H1 (cell line): ENCODE measurements around the gene TBX2. TPM values are rescaled to one million over a fixed set of nuclear protein-coding genes. Genes with fewer than 3 reads are reported as not detected.
A peak's percentile ranks its signal among the peaks of the same experiment; 100 is the strongest.

Source experiments
- CTCF ChIA-PET: fragments of 300-600 bp; sonication (Branson Sonifier 250); formaldehyde crosslinking; loops from one replicate; lab custom pipeline; 2021; ENCODE audit not compliant: partially characterized antibody; lab: Charles Lee
- POLR2A ChIA-PET: fragments of 300-600 bp; sonication (Branson Sonifier 250); formaldehyde crosslinking; loops from one replicate; lab custom pipeline; 2021; ENCODE audit warnings: inconsistent platforms; ENCODE audit not compliant: partially characterized antibody; lab: Charles Lee
- DNase-seq, 2 experiments: peaks; one replicate each; pipeline versions ENCODE4 v3.0.0 to v3.0.0-alpha.2; 2010 to 2022; ENCODE audit warnings: low spot score in 2 of 2, low read depth in 1 of 2, mixed read lengths in 1 of 2
- FAIRE-seq: peaks from 2 replicates; lab custom pipeline; 2011; peaks lifted over from hg19 to GRCh38; lab: Jason Lieb, UNC
- H2AFZ ChIP-seq: 2 replicates; pipeline ENCODE4 v1.8.1; 2012; ENCODE audit warnings: low read length, inconsistent platforms
- H2AK5ac ChIP-seq: 2 replicates; pipeline ENCODE4 v1.6.1; 2013; ENCODE audit warnings: low read depth, low read length
- H2BK120ac ChIP-seq: replicated peaks from 2 replicates; pipeline ENCODE3; 2013; ENCODE audit warnings: low read depth, low read length, inconsistent platforms
- H2BK12ac ChIP-seq: 2 replicates; pipeline ENCODE4 v1.6.1; 2013; ENCODE audit warnings: low read depth, low read length
- H2BK15ac ChIP-seq: 2 replicates; pipeline ENCODE4 v1.6.1; 2013; ENCODE audit warnings: low read length
- H2BK20ac ChIP-seq: 2 replicates; pipeline ENCODE4 v1.6.1; 2013; ENCODE audit warnings: low read length
- H2BK5ac ChIP-seq: 2 replicates; pipeline ENCODE4 v1.6.1; 2013; ENCODE audit warnings: low read depth, low read length
- H3K14ac ChIP-seq: 2 replicates; pipeline ENCODE4 v1.6.1; 2013; ENCODE audit warnings: inconsistent platforms; ENCODE audit not compliant: insufficient read length
- H3K18ac ChIP-seq: 2 replicates; pipeline ENCODE4 v1.6.1; 2013; ENCODE audit warnings: low read length; ENCODE audit errors: extremely low read depth
- H3K23ac ChIP-seq: 2 replicates; pipeline ENCODE4 v1.6.1; 2013; ENCODE audit warnings: inconsistent platforms; ENCODE audit not compliant: insufficient read length
- H3K23me2 ChIP-seq: 2 replicates; pipeline ENCODE4 v1.6.1; 2013; ENCODE audit warnings: low read depth, low read length
- H3K27ac ChIP-seq: 2 replicates; pipeline ENCODE4 v1.6.1; 2011; ENCODE audit warnings: low read depth, low read length, inconsistent platforms
- H3K27me3 ChIP-seq, 4 experiments: replicated peaks in 1 of 4; 1 replicate in 1 of 4; 2 replicates in 3 of 4; pipeline versions ENCODE4 v1.6.1 to v1.8.1; 2011 to 2013; ENCODE audit warnings: low read length in 3 of 4, mild to moderate bottlenecking in 3 of 4, inconsistent platforms in 2 of 4, mixed read lengths in 2 of 4, moderate library complexity in 1 of 4; ENCODE audit not compliant: control insufficient read depth in 3 of 4, insufficient read depth in 3 of 4; ENCODE audit errors: extremely low read depth in 1 of 4
- H3K36me3 ChIP-seq, 4 experiments: 2 replicates each; pipeline versions ENCODE4 v1.6.1 to v1.8.1; 2011 to 2013; ENCODE audit warnings: mild to moderate bottlenecking in 4 of 4, low read length in 3 of 4, moderate library complexity in 2 of 4, control low read depth in 1 of 4, inconsistent platforms in 1 of 4; ENCODE audit not compliant: insufficient read depth in 4 of 4, control insufficient read depth in 2 of 4
- H3K4ac ChIP-seq: replicated peaks from 2 replicates; pipeline ENCODE3; 2013; ENCODE audit warnings: low read length, low read depth, mixed read lengths, inconsistent platforms; ENCODE audit not compliant: insufficient read length
- H3K4me1 ChIP-seq, 4 experiments: replicated peaks in 1 of 4; 1 replicate in 1 of 4; 2 replicates in 3 of 4; pipeline versions ENCODE4 v1.6.1 to v1.8.1; 2011 to 2013; ENCODE audit warnings: low read length in 3 of 4, inconsistent platforms in 2 of 4, mixed read lengths in 1 of 4; ENCODE audit not compliant: insufficient read depth in 4 of 4, control insufficient read depth in 3 of 4
- H3K4me2 ChIP-seq, 2 experiments: 2 replicates each; pipeline versions ENCODE4 v1.6.1 to v1.8.1; 2011 to 2013; ENCODE audit warnings: low read depth in 2 of 2, low read length in 2 of 2, control low read depth in 1 of 2, inconsistent platforms in 1 of 2, mild to moderate bottlenecking in 1 of 2; ENCODE audit not compliant: insufficient read depth in 1 of 2
- H3K4me3 ChIP-seq, 4 experiments: fragments of 200-600, 300-600 bp in 1 of 4; sonication (generic), shearing (Covaris generic), sonication (Bioruptor Twin) in 1 of 4; 2 replicates each; pipeline versions ENCODE4 v1.5.1 to v1.8.1; 2011 to 2016; ENCODE audit warnings: low read length in 4 of 4, low read depth in 3 of 4, control low read depth in 2 of 4, inconsistent platforms in 2 of 4, mild to moderate bottlenecking in 2 of 4, mixed read lengths in 1 of 4, moderate library complexity in 1 of 4; ENCODE audit not compliant: insufficient read depth in 2 of 4; ENCODE audit errors: extremely low read depth in 1 of 4
- H3K56ac ChIP-seq: replicated peaks from 2 replicates; pipeline ENCODE3; 2013; ENCODE audit warnings: low read depth, mild to moderate bottlenecking, mixed read lengths, low read length, inconsistent platforms; ENCODE audit not compliant: insufficient read length
- H3K79me1 ChIP-seq: 2 replicates; pipeline ENCODE4 v1.6.1; 2013; ENCODE audit warnings: low read depth, low read length, control low read depth
- H3K79me2 ChIP-seq, 2 experiments: 2 replicates each; pipeline versions ENCODE4 v1.6.1 to v1.8.1; 2012 to 2013; ENCODE audit warnings: low read length in 2 of 2, mild to moderate bottlenecking in 2 of 2, inconsistent platforms in 1 of 2; ENCODE audit not compliant: insufficient read depth in 2 of 2, control insufficient read depth in 1 of 2
- H3K9ac ChIP-seq, 4 experiments: replicated peaks in 1 of 4; 1 replicate in 1 of 4; 2 replicates in 3 of 4; pipeline versions ENCODE4 v1.6.1 to v1.8.1; 2011 to 2013; ENCODE audit warnings: low read depth in 3 of 4, low read length in 3 of 4, control low read depth in 2 of 4, mild to moderate bottlenecking in 2 of 4, moderate library complexity in 2 of 4, inconsistent platforms in 1 of 4; ENCODE audit errors: extremely low read depth in 1 of 4
- H3K9me3 ChIP-seq, 2 experiments: 2 replicates each; pipeline versions ENCODE4 v1.6.1 to v1.8.1; 2012 to 2013; ENCODE audit warnings: mild to moderate bottlenecking in 2 of 2, moderate library complexity in 2 of 2, control low read depth in 1 of 2, inconsistent platforms in 1 of 2, low read depth in 1 of 2, low read length in 1 of 2, mixed read lengths in 1 of 2; ENCODE audit not compliant: insufficient read depth in 2 of 2
- H4K20me1 ChIP-seq, 2 experiments: replicated peaks in 1 of 2; 2 replicates each; pipeline versions ENCODE3 to v1.8.1; 2011 to 2013; ENCODE audit warnings: inconsistent platforms in 2 of 2, low read length in 2 of 2, mild to moderate bottlenecking in 1 of 2; ENCODE audit not compliant: insufficient read depth in 2 of 2, control insufficient read depth in 1 of 2
- H4K5ac ChIP-seq: 2 replicates; pipeline ENCODE4 v1.6.1; 2013; ENCODE audit warnings: low read length, low read depth, mixed read lengths, inconsistent platforms; ENCODE audit not compliant: insufficient read length
- H4K8ac ChIP-seq: 2 replicates; pipeline ENCODE4 v1.8.0; 2013; ENCODE audit warnings: mild to moderate bottlenecking, moderate library complexity, low read length, inconsistent platforms; ENCODE audit not compliant: insufficient read depth; ENCODE audit errors: extremely low read depth
- H4K91ac ChIP-seq: replicated peaks from 2 replicates; pipeline ENCODE3; 2013; ENCODE audit warnings: low read length, mixed read lengths, inconsistent platforms; ENCODE audit not compliant: insufficient read length
- CREB1 ChIP-seq: IDR thresholded peaks from 2 replicates; pipeline ENCODE4 v1.6.1; 2012; ENCODE audit warnings: inconsistent platforms
- CTBP2 ChIP-seq: IDR thresholded peaks from 2 replicates; pipeline ENCODE4 v1.7.0; 2011; ENCODE audit warnings: borderline replicate concordance, mild to moderate bottlenecking, moderate library complexity, mixed read lengths, low read length; ENCODE audit not compliant: insufficient read depth, insufficient read length
- EP300 ChIP-seq, 2 experiments: IDR thresholded peaks; 1 replicate in 1 of 2; 2 replicates in 1 of 2; pipeline ENCODE4 v1.6.1; 2011 to 2012; ENCODE audit warnings: low read depth in 2 of 2, low read length in 2 of 2, mild to moderate bottlenecking in 2 of 2, borderline replicate concordance in 1 of 2, inconsistent platforms in 1 of 2, moderate library complexity in 1 of 2
- GTF2F1 ChIP-seq: IDR thresholded peaks from 2 replicates; pipeline ENCODE4 v1.6.1; 2012; ENCODE audit warnings: low read depth, low read length, improper control_type of control experiment, borderline replicate concordance
- MAFK ChIP-seq: IDR thresholded peaks from 2 replicates; pipeline ENCODE4 v1.6.1; 2012; ENCODE audit warnings: low read depth, mild to moderate bottlenecking, improper control_type of control experiment, low read length
- POLR2AphosphoS5 ChIP-seq: IDR thresholded peaks from 2 replicates; pipeline ENCODE4 v1.6.1; 2011; ENCODE audit warnings: low read depth, low read length
- POU5F1 ChIP-seq: IDR thresholded peaks from 2 replicates; pipeline ENCODE4 v1.6.1; 2011; ENCODE audit warnings: low read depth, mild to moderate bottlenecking, low read length, moderate library complexity
- RAD21 ChIP-seq, 2 experiments: IDR thresholded peaks in 1 of 2; conservative IDR thresholded peaks in 1 of 2; 2 replicates each; pipeline ENCODE4 v1.6.1; 2011; ENCODE audit warnings: low read depth in 2 of 2, low read length in 2 of 2, improper control_type of control experiment in 1 of 2, inconsistent platforms in 1 of 2, mild to moderate bottlenecking in 1 of 2, moderate library complexity in 1 of 2
- RBBP5 ChIP-seq: IDR thresholded peaks from 2 replicates; pipeline ENCODE4 v1.7.1; 2012; ENCODE audit warnings: low read depth, mild to moderate bottlenecking, inconsistent platforms, low read length, moderate library complexity, borderline replicate concordance
- SUZ12 ChIP-seq: fragments of 200-600 bp; sonication (generic); IDR thresholded peaks from 2 replicates; pipeline ENCODE4 v1.6.1; 2012; ENCODE audit warnings: mild to moderate bottlenecking, inconsistent platforms, low read length, moderate library complexity, mixed read lengths
- YY1 ChIP-seq: IDR thresholded peaks from 2 replicates; pipeline ENCODE4 v1.6.1; 2011; ENCODE audit warnings: low read depth, mild to moderate bottlenecking, low read length
- WGBS, 2 experiments: shearing (Covaris generic) in 1 of 2; methylation state at CpG; one replicate each; pipeline versions ENCODE4 v1.1.6 to v1.1.7; 2013 to 2015; ENCODE audit warnings: low lambda C conversion rate in 2 of 2, mixed read lengths in 2 of 2, inconsistent platforms in 1 of 2, low coverage in 1 of 2, missing lambda C conversion rate in 1 of 2; ENCODE audit not compliant: insufficient replicate concordance in 2 of 2, insufficient coverage in 1 of 2, insufficient read length in 1 of 2; ENCODE audit errors: extremely low coverage in 1 of 2, missing lambda C conversion rate in 1 of 2; 5-methylcytosine and 5-hydroxymethylcytosine counted together
- polyA plus RNA-seq, 7 experiments: library from polyadenylated mRNA; depleted of rRNA in 3 of 7; stranded (reverse) in 5 of 7; unstranded in 2 of 7; fragments of >200 nt in 5 of 7; fragments of 200-250 nt in 2 of 7; gene quantifications; 1 replicate in 5 of 7; 2 replicates in 1 of 7; 4 replicates in 1 of 7; pipeline versions ENCODE4 v1.2.1 to v1.2.3, GENCODE V29; 2011 to 2013; ENCODE audit warnings: missing spikeins in 2 of 7, mixed read lengths in 2 of 7
- total RNA-seq: library from RNA; stranded (reverse); fragmentation: NEBNext Ultra II Directional; extraction: Animal tissue kit (Norgen Biotek cat#: 25700); gene quantifications from 2 replicates; pipeline ENCODE4 v1.2.1, GENCODE V29; 2021
- TF ChIP-seq, protein P1 (sequence below): IDR thresholded peaks from 2 replicates; pipeline ENCODE4 v1.6.1; 2012; ENCODE audit warnings: inconsistent platforms

TBX2 gene
- total and polyA plus RNA-seq, 2 of the 8 experiments (the other 6 are each of a cell fraction or from before 2014, with no cell fraction given): not detected

DNA sequence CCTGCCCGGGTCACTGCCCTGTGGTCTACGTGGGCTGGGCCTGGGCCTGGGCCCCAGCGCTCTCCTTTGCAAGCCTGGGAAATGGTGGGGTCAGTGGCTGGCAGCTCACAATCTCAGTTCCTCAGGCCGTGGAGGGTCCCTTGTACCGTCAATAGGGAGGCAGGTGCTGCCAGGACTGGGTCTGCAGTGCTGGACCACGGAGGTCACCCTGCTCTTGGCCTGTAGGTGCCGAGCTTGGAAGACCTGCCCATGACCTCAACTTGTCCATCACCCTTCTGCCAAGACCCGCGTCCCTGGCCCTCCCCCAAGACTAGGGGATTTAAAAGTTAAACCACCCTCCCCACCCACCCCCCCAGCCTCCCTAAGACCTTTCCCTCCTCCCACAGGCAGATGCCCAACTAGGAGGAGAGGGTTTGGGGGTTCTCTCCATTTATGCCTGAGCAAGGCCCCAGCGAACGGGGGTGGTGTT is 2.5 kb downstream of the TBX2 start:
- Histone ChIP-seq H2BK5ac (no peak overlapping the region), H2AFZ (no peak overlapping the region), H2BK120ac (no peak overlapping the region), H2BK20ac (no peak overlapping the region), H4K5ac (no peak overlapping the region), H3K9ac (no peak overlapping the region), H4K8ac (no peak overlapping the region), H3K79me2 (no peaks in the 10 kb centered on the region), H3K79me1 (no peaks in the 10 kb centered on the region), H4K20me1 (peaks cover 39 to 41% of the 10 kb centered on the region in 2 experiments), H3K4ac (no peak overlapping the region), H3K18ac (no peak overlapping the region), H3K14ac (no peak overlapping the region), H2AK5ac (no peak overlapping the region; the same call in 1 of the 2 replicates), H3K9me3 (no peaks in the 10 kb centered on the region), H3K4me3 (no peak overlapping the region), H3K27me3 (peaks cover 99 to 100% (median 100%) of the 10 kb centered on the region in 4 experiments), H4K91ac (no peak overlapping the region), H3K4me2 (no peak overlapping the region; a peak in 1 of 4 replicates), H2BK12ac (peak overlapping the region; percentile 87; the same call in 1 of the 2 replicates), H3K36me3 (peaks cover 0 to 18% (median 0%) of the 10 kb centered on the region in 4 experiments; a peak in 1 of 8 replicates), H3K56ac (no peak overlapping the region), H2BK15ac (peak overlapping the region; percentile 72; the same call in 1 of the 2 replicates), H3K4me1 (peaks cover 0 to 45% (median 27%) of the 10 kb centered on the region in 4 experiments; a peak in 6 of 7 replicates), H3K23ac (no peak overlapping the region), H3K27ac (no peak overlapping the region), H3K23me2 (peaks cover 2% of the 10 kb centered on the region; the same call in 1 of the 2 replicates)
- no peak for DNase-seq
- ChIA-PET CTCF (interaction anchor here (0.6 to 3.5 kb wide), 4 partner anchors 11 to 430 kb away, joined by 3 to 12 read pairs (median 4); no protein-coding TSS in a partner anchor), POLR2A (interaction anchor here (0.6 to 1.1 kb wide), 2 partner anchors 52 to 62 kb away, joined by 3 to 4 read pairs; no protein-coding TSS in a partner anchor)
- no peak for FAIRE-seq
- WGBS, 2 experiments: 18% methylated on average over 7 of the region's 11 CpGs; no CpG with 5 or more reads in 1 of the 2 experiments
- no peak for TF ChIP-seq RAD21 (IDR thresholded peaks at IDR 0.05 in 1 of 2, conservative IDR thresholded peaks at IDR 0.05 in 1 of 2; ENCODE audit: low read depth in 2 of 2, low read length in 2 of 2)
- TF ChIP-seq POU5F1: no peak
- no peak for TF ChIP-seq YY1
- TF ChIP-seq CTBP2: no peak
- no peak for TF ChIP-seq CREB1
- TF ChIP-seq MAFK: no peak
- TF ChIP-seq POLR2AphosphoS5: no peak
- no peak; the same call in 1 of the 2 replicates for TF ChIP-seq SUZ12
- no peak for TF ChIP-seq GTF2F1
- no peak for TF ChIP-seq EP300 (IDR thresholded peaks at IDR 0.05; ENCODE audit: borderline replicate concordance in 1 of 2, low read depth in 2 of 2, low read length in 2 of 2)
- TF ChIP-seq RBBP5: no peak
- TF ChIP-seq, protein P1, sequence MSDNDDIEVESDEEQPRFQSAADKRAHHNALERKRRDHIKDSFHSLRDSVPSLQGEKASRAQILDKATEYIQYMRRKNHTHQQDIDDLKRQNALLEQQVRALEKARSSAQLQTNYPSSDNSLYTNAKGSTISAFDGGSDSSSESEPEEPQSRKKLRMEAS: no peak
